Measurements from ENCODE around the gene RFLNA.

Gene RFLNA

GRCh38 chr12:124327362-124328043 lies 32.6 kb downstream of the RFLNA start:
- no peak for TF ChIP-seq CTCF (IDR thresholded peaks at IDR 0.05; ENCODE audit: extremely low read depth, missing control alignments)
- no peak for DNase-seq (ENCODE audit: low spot score)

- DNase-seq (ENCODE audit: low spot score) = no peak
These were observed 33.2 kb downstream of the RFLNA start for GRCh38 chr12:124328116-124328515.

GRCh38 chr12:124328636-124329035 lies 33.7 kb downstream of the RFLNA start:
- no peak for TF ChIP-seq CTCF (IDR thresholded peaks at IDR 0.05; ENCODE audit: extremely low read depth, missing control alignments)
- no peak for DNase-seq (ENCODE audit: low spot score)

More at GRCh38 chr12:124328116-124328515, 33.2 kb downstream of the RFLNA start:
- no peak for TF ChIP-seq CTCF (IDR thresholded peaks at IDR 0.05; ENCODE audit: extremely low read depth, missing control alignments)

GRCh38 chr12:124332058-124332672 lies 37.3 kb downstream of the RFLNA start:
- DNase-seq (ENCODE audit: low spot score) = no peak
- peak; percentile 3 for TF ChIP-seq CTCF (IDR thresholded peaks at IDR 0.05; ENCODE audit: extremely low read depth, missing control alignments)

DNA sequence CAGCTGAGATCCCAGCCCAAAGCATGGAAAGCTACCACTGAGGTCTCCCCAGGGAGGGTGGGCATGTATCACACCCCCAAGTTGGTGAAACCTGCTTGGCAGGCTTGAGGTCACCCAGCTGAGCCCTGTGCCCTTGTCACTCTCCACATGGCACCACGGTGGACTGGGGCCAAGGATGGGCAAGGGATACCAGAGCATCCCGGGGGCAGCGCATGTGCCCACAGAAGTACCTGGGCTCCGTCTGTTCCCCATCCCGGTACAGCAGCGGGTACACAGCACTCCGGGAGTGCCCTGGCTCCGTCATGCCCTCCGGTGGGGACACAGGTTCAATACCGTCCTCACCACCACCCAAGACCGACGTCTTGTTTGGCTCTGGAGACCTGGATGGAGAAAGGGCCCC lies 38.0 kb downstream of the RFLNA start:
- no peak for DNase-seq (ENCODE audit: low spot score)
- no peak for TF ChIP-seq CTCF (IDR thresholded peaks at IDR 0.05; ENCODE audit: extremely low read depth, missing control alignments)

DNA sequence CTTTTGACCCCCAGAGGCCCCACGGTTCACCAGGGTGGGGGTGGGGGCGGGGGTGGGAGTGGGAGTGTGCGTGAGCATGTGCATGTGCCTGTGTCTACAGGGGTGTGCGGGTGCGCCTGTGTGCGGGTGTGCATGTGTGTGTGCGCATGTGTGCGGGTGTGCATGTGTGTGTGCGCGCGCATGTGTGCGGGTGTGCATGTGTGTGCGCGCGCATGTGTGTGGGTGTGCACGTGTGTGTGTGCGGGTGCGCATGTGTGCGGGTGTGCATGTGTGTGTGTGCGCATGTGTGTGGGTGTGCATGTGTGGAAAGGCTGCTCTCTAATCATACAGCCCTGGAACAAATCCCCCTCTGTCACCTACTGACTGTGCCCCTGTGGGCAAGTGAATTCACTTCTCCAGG lies 38.8 kb downstream of the RFLNA start:
- no peak for DNase-seq (ENCODE audit: low spot score)
- no peak for TF ChIP-seq CTCF (IDR thresholded peaks at IDR 0.05; ENCODE audit: extremely low read depth, missing control alignments)

- TF ChIP-seq CTCF (IDR thresholded peaks at IDR 0.05; ENCODE audit: extremely low read depth, missing control alignments) = no peak
- DNase-seq (ENCODE audit: low spot score) = no peak
These were observed 39.4 kb downstream of the RFLNA start for GRCh38 chr12:124334266-124334665.

All from GM20000 (cell line).